Activated T-helper 1 cell treated with Interleukin-2 at 50 U/mL for 16 hours (primary cell): ENCODE data around the gene PSMD13.
A peak's percentile ranks its signal among the peaks of the same experiment; 100 is the strongest.

ENCODE experiments used
- DNase-seq: peaks from one replicate; pipeline ENCODE4 v3.0.0-alpha.2; 2020; ENCODE audit warnings: low read depth

PSMD13 gene

DNA sequence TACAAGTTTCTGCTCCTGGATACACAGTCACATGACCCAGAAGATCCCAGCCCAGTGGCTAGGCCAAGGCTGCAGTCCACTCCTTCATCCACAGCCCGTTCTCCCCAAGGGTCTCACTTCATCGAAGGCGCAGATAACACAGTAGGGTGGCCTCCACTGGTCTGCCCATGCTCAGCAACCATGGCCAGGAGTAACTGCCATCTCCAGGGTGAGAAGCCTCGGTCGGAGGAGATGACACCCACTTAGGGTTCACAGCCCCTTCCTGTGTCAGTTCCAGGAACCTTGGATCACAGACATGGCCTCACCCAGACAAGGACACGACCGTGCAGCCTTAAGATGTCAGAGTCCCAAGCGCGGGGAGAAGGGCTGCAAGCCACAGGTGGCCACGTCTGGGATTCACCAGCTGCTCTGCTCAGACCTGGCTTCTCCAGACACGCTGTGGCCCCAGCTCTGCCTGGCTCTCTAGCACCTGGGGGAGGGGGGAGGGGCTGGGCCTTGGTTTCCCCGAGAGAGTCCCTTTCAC, 32.1 kb upstream of the PSMD13 start:
- DNase-seq = no peak

- no peak for DNase-seq
Observed at GRCh38 chr11:205221-206001, 31.4 kb upstream of the PSMD13 start.

GRCh38 chr11:206002-206384, 30.8 kb upstream of the PSMD13 start:
- no peak for DNase-seq

GRCh38 chr11:206526-207207, 30.1 kb upstream of the PSMD13 start:
- DNase-seq = peak; percentile 9

- peak; percentile 94 for DNase-seq
Observed at GRCh38 chr11:207208-207862, 29.4 kb upstream of the PSMD13 start, which contains the start of the genes BET1L and RIC8A. BET1L (minus strand) TSS chr11:207399; CDS start chr11:207321, 78 bp downstream. RIC8A (plus strand) TSS chr11:207708; CDS start chr11:208855, 1,147 bp downstream.

DNA sequence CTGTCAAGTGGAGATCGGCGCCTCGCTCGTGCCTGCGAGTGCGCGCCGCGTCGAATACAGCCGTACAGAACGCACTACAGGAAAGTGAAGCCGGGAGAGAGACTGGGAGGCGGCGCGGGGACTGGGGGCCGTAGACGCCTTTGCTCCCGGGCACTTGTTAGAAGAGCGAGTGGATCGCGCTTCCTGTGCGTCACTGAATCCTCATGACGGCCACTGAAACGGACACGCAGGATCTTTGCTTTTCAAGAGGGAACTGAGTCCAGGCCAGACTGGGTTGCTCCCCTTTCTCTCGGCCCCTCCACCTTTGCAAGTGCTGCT, 29.0 kb upstream of the PSMD13 start:
- no peak for DNase-seq

- DNase-seq = peak; percentile 76
Observed at GRCh38 chr11:208181-208916, 28.4 kb upstream of the PSMD13 start.

GRCh38 chr11:208917-209260, 27.9 kb upstream of the PSMD13 start:
- no peak for DNase-seq

DNA sequence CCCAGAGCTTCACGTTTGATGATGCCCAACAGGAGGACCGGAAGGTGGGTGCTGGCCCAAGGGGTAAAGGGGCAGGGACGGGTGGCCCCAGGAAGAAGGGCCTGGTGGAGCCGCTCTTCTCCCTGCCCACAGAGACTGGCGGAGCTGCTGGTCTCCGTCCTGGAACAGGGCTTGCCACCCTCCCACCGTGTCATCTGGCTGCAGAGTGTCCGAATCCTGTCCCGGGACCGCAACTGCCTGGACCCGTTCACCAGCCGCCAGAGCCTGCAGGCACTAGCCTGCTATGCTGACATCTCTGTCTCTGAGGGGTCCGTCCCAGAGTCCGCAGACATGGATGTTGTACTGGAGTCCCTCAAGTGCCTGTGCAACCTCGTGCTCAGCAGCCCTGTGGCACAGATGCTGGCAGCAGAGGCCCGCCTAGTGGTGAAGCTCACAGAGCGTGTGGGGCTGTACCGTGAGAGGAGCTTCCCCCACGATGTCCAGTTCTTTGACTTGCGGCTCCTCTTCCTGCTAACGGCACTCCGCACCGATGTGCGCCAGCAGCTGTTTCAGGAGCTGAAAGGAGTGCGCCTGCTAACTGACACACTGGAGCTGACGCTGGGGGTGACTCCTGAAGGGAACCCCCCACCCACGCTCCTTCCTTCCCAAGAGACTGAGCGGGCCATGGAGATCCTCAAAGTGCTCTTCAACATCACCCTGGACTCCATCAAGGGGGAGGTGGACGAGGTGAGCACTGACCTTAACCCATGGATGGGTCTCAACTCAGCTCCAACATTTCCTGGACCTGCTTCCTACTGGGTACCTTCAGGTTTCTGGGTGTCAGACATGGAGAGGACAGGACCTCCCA, 27.3 kb upstream of the PSMD13 start:
- DNase-seq = no peak

GRCh38 chr11:210122-210802, 26.5 kb upstream of the PSMD13 start:
- no peak for DNase-seq

- no peak for DNase-seq
Observed at GRCh38 chr11:210803-211180, 26.0 kb upstream of the PSMD13 start.

GRCh38 chr11:211295-211694, 25.5 kb upstream of the PSMD13 start:
- no peak for DNase-seq

DNA sequence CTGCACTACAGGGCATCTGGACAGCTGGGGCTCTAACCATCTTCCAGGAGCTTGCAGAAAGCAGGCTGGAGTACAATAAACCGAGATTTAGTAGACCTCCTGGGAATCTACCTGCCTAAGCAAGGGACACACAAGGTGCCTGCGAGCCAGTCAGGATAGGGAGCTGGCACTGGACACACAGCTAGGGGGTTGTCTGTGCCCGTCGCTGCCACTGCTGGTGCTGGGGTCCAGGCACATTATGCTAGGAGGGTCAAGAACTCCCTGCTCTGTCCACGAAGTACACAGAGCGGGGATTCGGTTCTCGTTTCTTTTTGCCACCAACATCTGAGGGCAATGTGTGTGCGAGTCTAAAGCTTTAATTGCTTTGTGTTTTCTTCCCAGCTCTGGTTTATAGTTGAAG, 25.0 kb upstream of the PSMD13 start:
- DNase-seq = no peak

GRCh38 chr11:212150-213100, 24.4 kb upstream of the PSMD13 start:
- DNase-seq = no peak

DNA sequence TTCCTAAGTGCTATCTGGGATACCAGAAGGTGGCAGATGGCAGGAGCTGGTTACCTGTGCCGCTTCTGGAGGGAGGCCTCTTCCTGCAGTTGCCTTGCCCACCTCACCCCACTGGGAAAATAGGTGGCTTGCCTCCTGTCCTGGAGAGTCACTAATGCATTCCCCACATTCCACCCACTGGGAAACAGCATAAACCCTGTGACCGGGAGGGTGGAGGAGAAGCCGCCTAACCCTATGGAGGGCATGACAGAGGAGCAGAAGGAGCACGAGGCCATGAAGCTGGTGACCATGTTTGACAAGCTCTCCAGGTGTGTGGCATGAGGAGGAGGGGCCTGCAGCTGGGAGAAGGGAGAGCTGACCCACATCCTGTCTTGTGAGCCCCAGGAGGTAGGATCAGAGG, 23.7 kb upstream of the PSMD13 start:
- DNase-seq = no peak

DNA sequence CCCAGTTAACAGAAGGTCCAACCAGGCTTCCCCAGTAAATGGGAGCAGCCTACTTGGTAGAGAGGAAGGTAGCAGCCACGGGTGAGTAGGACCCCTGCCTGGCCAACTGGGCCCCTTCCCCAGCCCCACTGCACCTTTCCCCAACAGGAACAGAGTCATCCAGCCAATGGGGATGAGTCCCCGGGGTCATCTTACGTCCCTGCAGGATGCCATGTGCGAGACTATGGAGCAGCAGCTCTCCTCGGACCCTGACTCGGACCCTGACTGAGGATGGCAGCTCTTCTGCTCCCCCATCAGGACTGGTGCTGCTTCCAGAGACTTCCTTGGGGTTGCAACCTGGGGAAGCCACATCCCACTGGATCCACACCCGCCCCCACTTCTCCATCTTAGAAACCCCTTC, 22.7 kb upstream of the PSMD13 start:
- no peak for DNase-seq

- no peak for DNase-seq
Observed at GRCh38 chr11:215581-216037, 21.2 kb upstream of the PSMD13 start.

- DNase-seq = no peak
Observed at GRCh38 chr11:216081-216974, 20.4 kb upstream of the PSMD13 start.

- no peak for DNase-seq
Observed at GRCh38 chr11:217704-218103, 19.1 kb upstream of the PSMD13 start.
